Fibroblast of skin of scalp (primary cell): ENCODE measurements around the gene SLC16A11.
"Not testable (repeated sequence)": the region's sequence is repeated elsewhere in the genome, so short reads cannot be mapped to it uniquely, and the experiment has no call there.

Experiments used
- DNase-seq: peaks from one replicate; pipeline ENCODE4 v3.0.0-alpha.2; 2013

Gene SLC16A11

DNA sequence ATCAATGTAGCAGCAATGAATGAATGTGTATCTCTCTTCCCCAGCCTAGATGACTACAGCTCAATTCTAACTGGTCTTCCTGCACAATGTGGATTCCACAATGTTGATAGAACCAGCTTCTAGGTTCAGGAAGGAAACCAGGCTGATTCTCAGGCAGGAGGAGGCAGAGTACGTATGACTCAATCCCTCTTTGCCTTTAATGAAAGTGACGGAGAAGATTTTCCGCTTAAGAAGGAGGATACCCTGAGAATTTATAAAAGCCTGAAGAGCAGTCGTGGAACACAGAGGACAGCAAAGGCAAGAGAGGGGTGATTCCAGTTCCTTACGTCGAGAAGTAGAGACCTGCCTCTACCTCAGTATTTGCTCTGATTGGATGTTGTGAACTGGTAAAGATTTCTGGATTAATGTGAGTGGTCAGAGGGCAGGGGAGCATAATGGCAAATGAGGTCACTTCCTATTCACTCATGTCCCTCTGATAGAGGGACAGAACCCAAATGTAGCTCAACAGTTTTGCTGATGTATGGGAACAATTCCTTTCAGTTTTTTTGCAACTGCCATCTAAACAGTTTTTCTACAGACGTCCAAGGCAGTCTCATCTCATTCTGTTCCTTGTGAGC is 15.0 kb upstream of the SLC16A11 start:
- DNase-seq = no peak

- no peak for DNase-seq
These were observed 12.5 kb upstream of the SLC16A11 start for GRCh38 chr17:7056386-7056785.

- DNase-seq = not testable (repeated sequence)
These were observed 6.7 kb upstream of the SLC16A11 start for GRCh38 chr17:7050583-7050982.

GRCh38 chr17:7048968-7049367 is 5.1 kb upstream of the SLC16A11 start:
- DNase-seq = no peak

DNA sequence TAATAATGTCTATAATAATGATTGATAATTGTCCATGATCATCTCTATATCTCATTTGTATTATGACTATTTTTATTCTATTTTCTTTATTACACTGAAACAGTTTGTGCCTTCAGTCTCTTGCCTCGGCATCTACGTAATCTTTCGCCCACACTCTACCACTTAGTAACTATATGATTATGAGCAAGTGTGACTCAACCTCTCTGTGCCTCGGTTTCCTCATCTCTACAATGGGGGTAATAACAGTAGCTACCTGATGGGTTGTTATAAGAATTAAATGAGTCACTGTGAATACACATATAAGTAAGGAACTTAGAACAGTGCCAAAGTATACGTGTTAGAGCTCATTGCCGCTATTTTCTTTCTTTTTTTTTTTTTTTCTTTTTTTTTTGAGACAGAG is 3.7 kb upstream of the SLC16A11 start:
- DNase-seq = no peak

GRCh38 chr17:7046725-7047397 is 3.0 kb upstream of the SLC16A11 start:
- DNase-seq = not testable (repeated sequence)

DNA sequence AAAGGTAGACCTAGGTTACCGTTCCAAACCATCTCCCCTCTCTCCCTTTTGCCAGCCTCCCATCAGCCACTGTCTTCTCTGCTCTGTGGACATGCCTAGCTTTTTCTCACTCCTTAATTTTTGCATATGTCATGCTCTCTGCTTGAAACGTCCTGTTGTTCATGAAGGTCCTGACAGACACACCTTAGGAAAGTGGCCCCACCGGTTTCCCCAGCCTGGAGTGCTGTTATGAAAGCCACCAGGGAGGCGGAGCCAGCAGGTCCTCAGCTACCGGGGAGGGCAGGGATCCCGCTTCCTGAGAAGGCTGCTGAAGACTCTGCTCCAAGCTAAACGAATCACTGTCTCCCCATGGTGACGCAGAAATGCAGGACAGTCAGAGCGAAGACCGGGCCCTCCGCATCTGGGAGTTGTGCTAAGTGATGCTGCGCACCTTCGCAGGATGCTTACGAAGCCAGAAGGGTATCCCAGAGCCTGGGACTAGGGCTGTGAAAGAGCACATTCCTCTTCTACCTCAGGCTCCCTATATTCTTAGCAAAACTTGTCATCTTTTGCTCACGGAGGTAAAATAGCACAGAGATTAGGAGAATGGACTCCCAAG is 2.3 kb upstream of the SLC16A11 start:
- DNase-seq = no peak

DNA sequence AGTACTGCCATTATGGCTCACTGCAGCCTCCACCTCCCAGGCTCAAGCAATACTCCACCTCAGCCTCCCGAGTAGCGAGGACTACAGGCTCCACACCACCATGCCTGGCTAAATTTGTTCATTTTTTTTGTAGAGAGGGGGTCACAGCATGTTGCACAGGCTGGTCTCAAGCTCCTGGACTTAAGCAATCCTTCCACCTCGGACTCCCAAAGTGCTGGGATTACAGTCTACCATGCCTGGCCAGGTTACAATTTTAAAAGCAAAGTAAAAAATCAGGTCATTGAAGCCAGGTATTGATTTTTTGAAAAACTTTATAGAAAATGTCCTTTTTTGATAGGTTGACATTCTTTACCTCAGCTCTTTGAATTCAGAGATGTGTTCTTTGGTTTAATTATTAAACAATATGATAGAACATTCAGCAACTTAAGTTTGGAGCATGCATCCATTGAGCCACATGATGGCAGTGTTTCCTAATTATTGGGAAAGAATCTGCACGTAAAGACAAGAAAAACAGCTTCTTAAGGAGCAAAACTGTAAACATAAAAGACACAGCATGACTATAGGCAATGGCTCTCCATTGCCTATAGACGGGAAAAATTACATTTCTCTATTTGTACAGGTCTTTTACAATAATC is 1.7 kb upstream of the SLC16A11 start:
- DNase-seq = peak; percentile 77

- DNase-seq = no peak
These were observed 753 bp downstream of the SLC16A11 start for GRCh38 chr17:7043182-7043496.

GRCh38 chr17:7042501-7043181 is 1.3 kb downstream of the SLC16A11 start:
- DNase-seq = no peak

GRCh38 chr17:7041607-7042500 is 2.0 kb downstream of the SLC16A11 start:
- DNase-seq = no peak

- no peak for DNase-seq
These were observed 4.1 kb downstream of the SLC16A11 start for GRCh38 chr17:7039832-7040231.

- DNase-seq = no peak
These were observed 5.6 kb downstream of the SLC16A11 start for GRCh38 chr17:7038025-7038862.

DNA sequence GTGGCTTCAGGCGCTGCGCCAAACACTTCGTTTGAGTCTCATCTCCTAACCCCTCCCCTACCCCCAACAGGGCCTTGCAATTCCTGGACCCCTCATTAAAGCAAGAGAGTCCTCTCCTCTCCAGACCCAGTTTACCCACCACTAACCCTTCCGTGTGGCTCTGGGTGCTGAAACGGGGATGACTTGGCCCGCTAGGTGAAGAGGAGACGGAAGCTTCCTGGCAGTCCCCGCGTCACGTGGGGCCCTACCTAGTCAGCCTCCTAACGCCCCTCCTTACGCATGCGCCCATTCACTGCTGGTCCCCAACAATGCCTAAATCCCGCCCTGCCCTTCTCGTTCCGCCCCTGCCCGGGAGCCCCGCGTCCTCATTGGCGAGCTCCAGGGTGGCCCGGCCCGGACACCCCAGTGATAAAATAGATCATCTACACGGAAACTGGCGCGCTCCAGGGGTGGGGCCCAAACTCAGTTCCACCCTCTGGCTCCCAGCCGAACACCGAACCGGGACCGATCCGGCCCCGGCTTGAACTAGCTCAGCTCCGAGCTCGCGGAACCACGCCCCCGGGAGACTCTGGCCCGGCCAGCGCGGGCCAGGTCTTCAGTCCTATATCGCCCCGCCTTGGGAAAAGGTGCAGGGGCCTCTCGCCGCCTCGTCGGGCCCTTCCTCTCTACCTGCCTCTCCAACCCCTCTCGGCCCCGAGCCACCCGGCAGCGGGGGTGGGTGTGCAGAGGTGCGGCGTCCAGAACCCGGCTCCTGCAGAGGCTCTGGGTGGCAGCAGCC is 8.1 kb downstream of the SLC16A11 start, which contains the start of gene SLC16A13:
Gene SLC16A13, plus strand, starts transcription at position 425 of the 778 bp plus-strand sequence. CDS start 368 bp downstream, outside the sequence.
- DNase-seq = peak; percentile 94

GRCh38 chr17:7034955-7035590 is 8.8 kb downstream of the SLC16A11 start:
- no peak for DNase-seq

- no peak for DNase-seq
These were observed 14.2 kb downstream of the SLC16A11 start for GRCh38 chr17:7029659-7030058.

- no peak for DNase-seq
These were observed 14.8 kb downstream of the SLC16A11 start for GRCh38 chr17:7029096-7029495.

DNA sequence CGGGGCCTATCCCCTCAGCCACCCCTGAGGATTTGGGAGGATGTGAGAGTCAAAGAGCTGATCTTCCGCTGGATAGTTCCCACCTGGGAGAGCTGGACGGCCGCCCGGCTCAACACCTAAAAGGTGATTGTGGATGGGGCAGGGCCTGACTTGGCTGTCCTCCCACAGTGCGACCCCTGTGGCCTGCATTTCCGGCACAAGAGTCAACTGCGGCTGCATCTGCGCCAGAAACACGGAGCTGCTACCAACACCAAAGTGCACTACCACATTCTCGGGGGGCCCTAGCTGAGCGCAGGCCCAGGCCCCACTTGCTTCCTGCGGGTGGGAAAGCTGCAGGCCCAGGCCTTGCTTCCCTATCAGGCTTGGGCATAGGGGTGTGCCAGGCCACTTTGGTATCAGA is 16.6 kb downstream of the SLC16A11 start:
- DNase-seq = no peak

GRCh38 chr17:7026471-7027115 is 17.3 kb downstream of the SLC16A11 start:
- no peak for DNase-seq
